ACHN (cell line): ENCODE measurements around the gene FOXL1.

ENCODE experiments used
- DNase-seq: peaks from one replicate; pipeline ENCODE4 v3.0.0-alpha.2; 2015
- in situ Hi-C: cut with HindIII; loops from 2 replicates; pipeline ENCODE4 v1.10.0; 2017; ENCODE audit warnings: low sequenced_read_pairs, low pct_ligation_motif_present, low pct_unique_long_range_greater_than_20kb

Gene FOXL1

GRCh38 chr16:86616906-86617305, 38.6 kb downstream of the FOXL1 start:
- DNase-seq: no peak
- in situ Hi-C loops: no loop called here

- in situ Hi-C loops: no loop called here
- DNase-seq: no peak
These were observed 40.3 kb downstream of the FOXL1 start for GRCh38 chr16:86618431-86619238.

- DNase-seq: no peak
- in situ Hi-C loops: no loop called here
These were observed 41.0 kb downstream of the FOXL1 start for GRCh38 chr16:86619239-86619794.

- DNase-seq: no peak
- in situ Hi-C loops: no loop called here
These were observed 41.8 kb downstream of the FOXL1 start for GRCh38 chr16:86620184-86620583.

GRCh38 chr16:86621966-86622365, 43.6 kb downstream of the FOXL1 start:
- in situ Hi-C loops: no loop called here
- DNase-seq: no peak

- in situ Hi-C loops: no loop called here
- DNase-seq: no peak
These were observed 44.6 kb downstream of the FOXL1 start for GRCh38 chr16:86622700-86623615.

GRCh38 chr16:86625029-86625428, 46.7 kb downstream of the FOXL1 start:
- in situ Hi-C loops: no loop called here
- no peak for DNase-seq

- no peak for DNase-seq
- in situ Hi-C loops: no loop called here
These were observed 47.5 kb downstream of the FOXL1 start for GRCh38 chr16:86625821-86626220.

GRCh38 chr16:86626284-86626683, 47.9 kb downstream of the FOXL1 start:
- no peak for DNase-seq
- in situ Hi-C loops: no loop called here

- no peak for DNase-seq
- in situ Hi-C loops: no loop called here
These were observed 48.6 kb downstream of the FOXL1 start for GRCh38 chr16:86626966-86627365.

- in situ Hi-C loops: no loop called here
These were observed 50.3 kb downstream of the FOXL1 start for GRCh38 chr16:86628614-86629013.

GRCh38 chr16:86630471-86630870, 52.1 kb downstream of the FOXL1 start:
- in situ Hi-C loops: no loop called here
- DNase-seq: no peak

More at GRCh38 chr16:86628614-86629013, 50.3 kb downstream of the FOXL1 start:
- DNase-seq: no peak

- no peak for DNase-seq
- in situ Hi-C loops: no loop called here
These were observed 53.1 kb downstream of the FOXL1 start for GRCh38 chr16:86631444-86631843.
